Brain microvascular endothelial cell (primary cell): Measurements from ENCODE around the gene BCL11A.

Source experiments
- DNase-seq: peaks from one replicate; pipeline ENCODE4 v3.0.0-alpha.2; 2020
- H3K27ac ChIP-seq: fragments of 250-450 bp; sonication (Bioruptor Pico); 2 replicates; pipeline ENCODE4 v1.5.1; 2020; ENCODE audit warnings: mild to moderate bottlenecking, moderate library complexity
- H3K27me3 ChIP-seq: fragments of 250-450 bp; sonication (Bioruptor Pico); replicated peaks from 2 replicates; pipeline ENCODE4 v1.5.1; 2020; ENCODE audit warnings: mild to moderate bottlenecking
- H3K36me3 ChIP-seq: fragments of 250-450 bp; sonication (Bioruptor Pico); replicated peaks from 2 replicates; pipeline ENCODE4 v1.5.1; 2020; ENCODE audit warnings: mild to moderate bottlenecking
- H3K4me3 ChIP-seq: 2 replicates; pipeline ENCODE4 v1.5.1; 2011; ENCODE audit warnings: low read depth, mild to moderate bottlenecking, control low read depth, low read length, moderate library complexity
- in situ Hi-C: cut with HindIII; loops from 2 replicates; pipeline ENCODE4 v1.10.0; 2017; ENCODE audit warnings: low sequenced_read_pairs, low pct_ligation_motif_present
- TF ChIP-seq, protein P1 (sequence below): IDR thresholded peaks from 2 replicates; pipeline ENCODE4 v1.5.1; 2011; ENCODE audit warnings: low read depth, mild to moderate bottlenecking, moderate library complexity, low read length, control low read depth, inconsistent platforms; ENCODE audit errors: missing control alignments

The BCL11A gene

DNA sequence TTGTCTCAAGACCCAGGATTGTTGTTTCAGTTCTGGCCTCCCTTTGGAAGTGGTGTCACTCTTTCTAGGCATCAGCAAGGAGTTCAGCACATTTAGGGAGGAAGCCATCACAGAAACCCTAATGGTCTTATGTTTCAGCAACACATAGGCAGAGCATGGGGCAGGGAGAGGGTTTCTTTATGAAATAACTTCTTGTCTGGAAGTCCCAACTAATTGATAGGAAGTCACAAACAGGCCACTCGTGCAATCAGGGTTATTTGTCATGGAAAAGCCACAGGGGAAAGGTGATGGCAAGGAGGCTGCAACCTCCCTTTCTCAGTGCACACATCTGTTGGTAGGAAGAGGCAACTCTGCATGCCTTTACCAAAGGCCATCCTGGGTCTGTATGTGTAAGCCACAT, 103.0 kb downstream of the BCL11A start:
- TF ChIP-seq, protein P1, sequence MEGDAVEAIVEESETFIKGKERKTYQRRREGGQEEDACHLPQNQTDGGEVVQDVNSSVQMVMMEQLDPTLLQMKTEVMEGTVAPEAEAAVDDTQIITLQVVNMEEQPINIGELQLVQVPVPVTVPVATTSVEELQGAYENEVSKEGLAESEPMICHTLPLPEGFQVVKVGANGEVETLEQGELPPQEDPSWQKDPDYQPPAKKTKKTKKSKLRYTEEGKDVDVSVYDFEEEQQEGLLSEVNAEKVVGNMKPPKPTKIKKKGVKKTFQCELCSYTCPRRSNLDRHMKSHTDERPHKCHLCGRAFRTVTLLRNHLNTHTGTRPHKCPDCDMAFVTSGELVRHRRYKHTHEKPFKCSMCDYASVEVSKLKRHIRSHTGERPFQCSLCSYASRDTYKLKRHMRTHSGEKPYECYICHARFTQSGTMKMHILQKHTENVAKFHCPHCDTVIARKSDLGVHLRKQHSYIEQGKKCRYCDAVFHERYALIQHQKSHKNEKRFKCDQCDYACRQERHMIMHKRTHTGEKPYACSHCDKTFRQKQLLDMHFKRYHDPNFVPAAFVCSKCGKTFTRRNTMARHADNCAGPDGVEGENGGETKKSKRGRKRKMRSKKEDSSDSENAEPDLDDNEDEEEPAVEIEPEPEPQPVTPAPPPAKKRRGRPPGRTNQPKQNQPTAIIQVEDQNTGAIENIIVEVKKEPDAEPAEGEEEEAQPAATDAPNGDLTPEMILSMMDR, result no peak
- H3K4me3 ChIP-seq, result no peak overlapping the region
- in situ Hi-C loops, result no loop called here
- no peaks in the 10 kb centered on the region for H3K27me3 ChIP-seq
- H3K36me3 ChIP-seq, result no peaks in the 10 kb centered on the region
- no peak overlapping the region for H3K27ac ChIP-seq
- DNase-seq, result no peak

DNA sequence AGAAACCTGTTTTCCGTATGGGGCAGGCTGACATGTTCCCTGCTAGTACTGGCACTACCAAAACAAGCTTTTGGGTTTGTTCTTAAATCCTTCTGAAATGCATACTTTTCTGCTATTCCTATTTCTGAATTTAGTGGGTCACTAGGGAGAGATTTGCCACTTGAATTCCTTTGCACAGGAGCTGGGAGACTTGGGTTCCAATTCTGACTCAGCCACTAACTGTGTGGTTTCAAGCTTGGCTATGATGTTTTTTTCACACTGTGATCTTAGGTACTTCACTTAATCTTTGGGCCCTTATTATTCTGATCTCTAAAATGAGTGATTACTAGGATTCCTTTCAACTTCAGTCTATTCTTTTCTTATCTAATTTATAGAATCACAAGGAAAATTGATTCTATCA, 105.5 kb downstream of the BCL11A start:
- no peak for DNase-seq
- Histone ChIP-seq H3K4me3 (no peak overlapping the region), H3K36me3 (no peaks in the 10 kb centered on the region), H3K27ac (no peak overlapping the region), H3K27me3 (no peaks in the 10 kb centered on the region)
- in situ Hi-C loops, result no loop called here
- TF ChIP-seq, protein P1, result no peak

DNA sequence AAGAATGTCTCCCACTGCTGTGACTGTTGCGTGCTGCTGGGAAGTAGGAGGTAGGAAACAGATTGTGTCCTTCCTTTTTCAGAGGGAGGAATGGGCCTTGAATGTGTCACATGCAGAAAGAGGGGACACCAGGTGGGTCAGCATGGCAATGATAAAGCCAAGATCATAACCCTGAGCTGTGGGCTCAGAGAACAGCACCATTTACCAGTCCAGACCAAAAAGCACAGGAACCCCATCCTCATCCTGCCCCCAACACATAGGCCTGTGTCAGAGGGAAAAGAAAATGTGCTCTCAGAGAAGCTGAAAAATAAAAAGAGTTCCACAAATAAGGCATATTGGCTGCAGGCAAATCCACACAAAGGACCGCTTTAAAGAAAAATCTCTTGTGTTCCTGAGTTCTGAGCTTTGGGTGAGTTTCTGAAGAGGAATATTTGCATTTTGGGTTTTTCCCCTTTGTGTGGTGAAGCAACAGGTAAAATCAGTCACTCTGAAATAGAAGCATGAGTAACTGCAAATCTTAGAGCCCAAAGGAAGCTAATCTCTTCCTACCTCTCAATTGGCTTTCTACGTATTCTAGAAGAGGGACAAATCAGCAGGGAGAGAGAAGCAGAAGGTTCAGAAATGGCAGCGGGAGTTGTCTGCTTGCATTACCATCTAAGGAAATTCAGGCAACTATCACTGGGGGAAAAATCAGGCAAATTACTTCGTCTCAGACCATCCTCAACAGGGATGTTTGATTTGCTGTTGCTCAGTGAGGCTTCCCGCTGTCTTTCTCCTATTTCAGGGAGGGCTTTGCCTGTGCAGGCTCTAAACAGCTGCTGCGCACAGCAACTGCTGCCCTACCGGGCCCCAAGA, 106.8 kb downstream of the BCL11A start:
- in situ Hi-C loops, result no loop called here
- no peak overlapping the region for H3K4me3 ChIP-seq
- H3K36me3 ChIP-seq, result no peaks in the 10 kb centered on the region
- DNase-seq, result no peak
- H3K27me3 ChIP-seq, result no peaks in the 10 kb centered on the region
- H3K27ac ChIP-seq, result no peak overlapping the region
- TF ChIP-seq, protein P1, result no peak

DNA sequence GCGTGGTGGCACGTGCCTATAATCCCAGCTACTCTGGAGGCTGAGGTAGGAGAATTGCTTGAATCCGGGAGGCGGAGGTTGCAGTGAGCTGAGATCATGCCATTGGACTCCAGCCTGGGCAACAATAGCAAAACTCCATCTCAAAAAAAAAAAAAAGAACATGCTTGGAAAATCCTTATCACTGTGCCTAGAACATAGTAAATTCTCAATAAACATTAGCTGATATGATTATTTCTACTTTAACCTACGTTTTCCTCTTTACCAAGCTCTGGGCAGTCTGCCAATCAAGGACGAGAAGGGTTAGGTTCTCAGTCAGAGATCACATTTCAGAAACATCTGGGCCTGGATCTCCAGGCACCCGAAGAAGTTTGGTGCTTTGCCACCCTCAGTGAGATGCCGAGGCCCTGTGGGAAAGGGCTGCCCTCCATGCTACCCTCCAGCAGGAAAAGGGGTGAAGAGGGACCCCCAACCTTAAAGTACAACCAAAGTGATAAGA, 107.7 kb downstream of the BCL11A start:
- no peak for DNase-seq
- in situ Hi-C loops, result no loop called here

DNA sequence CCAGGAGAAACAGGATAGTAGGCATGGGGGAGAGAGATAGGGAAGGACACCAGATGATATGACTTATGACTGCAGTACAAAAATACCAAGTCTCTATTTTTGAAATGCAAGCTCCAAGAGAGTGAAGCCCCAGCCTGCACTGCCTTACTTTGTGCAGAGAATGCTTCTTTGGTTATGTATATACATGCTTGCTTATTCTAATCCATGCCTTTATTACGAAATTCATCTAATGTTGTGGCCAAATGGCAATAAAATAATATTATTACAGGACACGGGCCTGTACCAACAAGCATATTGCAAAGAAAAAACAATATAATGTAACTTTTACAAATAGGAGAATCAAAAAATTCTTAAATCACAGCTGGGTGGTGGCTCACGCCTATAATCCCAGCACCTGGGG, 110.8 kb downstream of the BCL11A start:
- Histone ChIP-seq H3K27ac (no peak overlapping the region), H3K4me3 (no peak overlapping the region), H3K27me3 (no peaks in the 10 kb centered on the region), H3K36me3 (no peaks in the 10 kb centered on the region)
- in situ Hi-C loops, result no loop called here
- TF ChIP-seq, protein P1, result no peak
- DNase-seq, result no peak

More for the DNA sequence above, 107.7 kb downstream of the BCL11A start:
- TF ChIP-seq, protein P1, result no peak
- Histone ChIP-seq H3K4me3 (no peak overlapping the region), H3K27me3 (no peaks in the 10 kb centered on the region), H3K27ac (no peak overlapping the region), H3K36me3 (no peaks in the 10 kb centered on the region)
